ENCODE data around the gene WARS2.

The WARS2 gene

GRCh38 chr1:119086830-119087229 is 53.6 kb downstream of the WARS2 start:
- in situ Hi-C loops (cut with MboI; ENCODE audit: low sequenced_read_pairs): no loop called here

GRCh38 chr1:119084798-119085197 is 55.7 kb downstream of the WARS2 start:
- in situ Hi-C loops (cut with MboI; ENCODE audit: low sequenced_read_pairs): no loop called here

GRCh38 chr1:119083980-119084379 is 56.5 kb downstream of the WARS2 start:
- in situ Hi-C loops (cut with MboI; ENCODE audit: low sequenced_read_pairs): no loop called here

GRCh38 chr1:119083479-119083878 is 57.0 kb downstream of the WARS2 start:
- in situ Hi-C loops (cut with MboI; ENCODE audit: low sequenced_read_pairs): no loop called here

GRCh38 chr1:119081700-119082099 is 58.8 kb downstream of the WARS2 start:
- in situ Hi-C loops (cut with MboI; ENCODE audit: low sequenced_read_pairs): no loop called here

GRCh38 chr1:119081267-119081666 is 59.2 kb downstream of the WARS2 start:
- in situ Hi-C loops (cut with MboI; ENCODE audit: low sequenced_read_pairs): no loop called here

- in situ Hi-C loops (cut with MboI; ENCODE audit: low sequenced_read_pairs): no loop called here
These were observed 59.9 kb downstream of the WARS2 start for GRCh38 chr1:119080586-119080985.

- in situ Hi-C loops (cut with MboI; ENCODE audit: low sequenced_read_pairs): no loop called here
These were observed 60.6 kb downstream of the WARS2 start for GRCh38 chr1:119079881-119080280.

- in situ Hi-C loops (cut with MboI; ENCODE audit: low sequenced_read_pairs): no loop called here
These were observed 64.8 kb downstream of the WARS2 start for GRCh38 chr1:119075614-119076013.

- in situ Hi-C loops (cut with MboI; ENCODE audit: low sequenced_read_pairs): no loop called here
These were observed 69.1 kb downstream of the WARS2 start for GRCh38 chr1:119071321-119071720.

- in situ Hi-C loops (cut with MboI; ENCODE audit: low sequenced_read_pairs): no loop called here
These were observed 70.8 kb downstream of the WARS2 start for GRCh38 chr1:119069682-119070081.

- in situ Hi-C loops (cut with MboI; ENCODE audit: low sequenced_read_pairs): no loop called here
These were observed 72.0 kb downstream of the WARS2 start for GRCh38 chr1:119068427-119068826.

- in situ Hi-C loops (cut with MboI; ENCODE audit: low sequenced_read_pairs): no loop called here
These were observed 78.8 kb downstream of the WARS2 start for GRCh38 chr1:119061700-119062099.

- in situ Hi-C loops (cut with MboI; ENCODE audit: low sequenced_read_pairs): no loop called here
These were observed 84.9 kb downstream of the WARS2 start for GRCh38 chr1:119055568-119055967.

- in situ Hi-C loops (cut with MboI; ENCODE audit: low sequenced_read_pairs): no loop called here
These were observed 86.5 kb downstream of the WARS2 start for GRCh38 chr1:119053917-119054316.

- in situ Hi-C loops (cut with MboI; ENCODE audit: low sequenced_read_pairs): no loop called here
These were observed 88.2 kb downstream of the WARS2 start for GRCh38 chr1:119052267-119052666.

GRCh38 chr1:119048624-119049404 is 91.6 kb downstream of the WARS2 start:
- in situ Hi-C loops (cut with MboI; ENCODE audit: low sequenced_read_pairs): no loop called here

- in situ Hi-C loops (cut with MboI; ENCODE audit: low sequenced_read_pairs): no loop called here
These were observed 93.5 kb downstream of the WARS2 start for GRCh38 chr1:119046785-119047438.

- in situ Hi-C loops (cut with MboI; ENCODE audit: low sequenced_read_pairs): no loop called here
These were observed 94.0 kb downstream of the WARS2 start for GRCh38 chr1:119046429-119046784.

GRCh38 chr1:119045096-119045746 is 95.2 kb downstream of the WARS2 start:
- in situ Hi-C loops (cut with MboI; ENCODE audit: low sequenced_read_pairs): no loop called here

- in situ Hi-C loops (cut with MboI; ENCODE audit: low sequenced_read_pairs): no loop called here
These were observed 99.5 kb downstream of the WARS2 start for GRCh38 chr1:119040906-119041305.

- in situ Hi-C loops (cut with MboI; ENCODE audit: low sequenced_read_pairs): no loop called here
These were observed 100.0 kb downstream of the WARS2 start for GRCh38 chr1:119040489-119040888.
